K562 (cell line): Measurements from ENCODE around the gene STAG2. TPM values are rescaled to one million over a fixed set of nuclear protein-coding genes. Genes with fewer than 3 reads are reported as not detected.

Experiments used
- ATAC-seq: fragments of 200-7000 bp; cut with Tn5 transposase; 3 replicates; pipeline ENCODE4 v1.9.1; 2020; ENCODE audit warnings: moderate library complexity
- BruUV-seq: library from RNA; stranded (reverse); fragments of 400-500 nt; replicated peaks from 2 replicates; lab custom pipeline; 2021; lab: Mats Ljungman, UMichigan
- CTCF ChIA-PET: fragments of 300-600 bp; formaldehyde crosslinking; extraction: SDS; loops from one replicate; lab custom pipeline; 2021; ENCODE audit warnings: low intra/inter-chr PET ratio; lab: Yijun Ruan, JAX
- POLR2A ChIA-PET: fragments of 300-600, 350-650 bp; sonication (Branson Sonifier 250); formaldehyde crosslinking; extraction: SDS; loops from one replicate; lab custom pipeline; 2021; ENCODE audit warnings: antibody characterized with exemption, inconsistent platforms; lab: Yijun Ruan, JAX
- DNase-seq, 4 experiments: peaks; one replicate each; pipeline versions ENCODE4 v3.0.0 to v3.0.0-alpha.2; 2011 to 2018; ENCODE audit warnings: low spot score in 3 of 4, mixed read lengths in 3 of 4; ENCODE audit errors: extremely low read depth in 1 of 4
- FAIRE-seq: peaks from 2 replicates; lab custom pipeline; 2011; peaks lifted over from hg19 to GRCh38; lab: Jason Lieb, UNC
- H2AFZ ChIP-seq: 2 replicates; pipeline ENCODE4 v1.6.0; 2011; ENCODE audit warnings: low read depth, low read length, control low read depth, inconsistent platforms
- H3K27ac ChIP-seq: fragments of 200-600 bp; 3 replicates; pipeline ENCODE4 v1.8.0; 2011; ENCODE audit warnings: low read depth, mild to moderate bottlenecking, control low read depth, inconsistent platforms, low read length, moderate library complexity, mixed read lengths; ENCODE audit errors: extremely low read depth
- H3K27me3 ChIP-seq, 2 experiments: fragments of 300-600 bp in 1 of 2; 2 replicates in 1 of 2; 3 replicates in 1 of 2; pipeline versions ENCODE4 v1.6.0 to v1.8.0; 2011; ENCODE audit warnings: inconsistent platforms in 2 of 2, low read length in 2 of 2, mild to moderate bottlenecking in 1 of 2, mixed read lengths in 1 of 2, moderate library complexity in 1 of 2; ENCODE audit not compliant: control insufficient read depth in 2 of 2, insufficient read depth in 2 of 2
- H3K36me3 ChIP-seq: fragments of 300-600 bp; 3 replicates; pipeline ENCODE4 v1.8.0; 2011; ENCODE audit warnings: mild to moderate bottlenecking, low read length, inconsistent platforms; ENCODE audit not compliant: control insufficient read depth, insufficient read depth
- H3K4me1 ChIP-seq, 2 experiments: fragments of 200-600 bp in 1 of 2; replicated peaks in 1 of 2; 2 replicates in 1 of 2; 3 replicates in 1 of 2; pipeline versions ENCODE4 v1.5.1 to v1.8.0; 2011; ENCODE audit warnings: inconsistent platforms in 2 of 2, low read length in 2 of 2, mild to moderate bottlenecking in 1 of 2, mixed read lengths in 1 of 2, moderate library complexity in 1 of 2; ENCODE audit not compliant: control insufficient read depth in 2 of 2, insufficient read depth in 2 of 2
- H3K4me2 ChIP-seq: 2 replicates; pipeline ENCODE4 v1.6.1; 2011; ENCODE audit warnings: low read length, control low read depth, inconsistent platforms, mixed read lengths; ENCODE audit not compliant: insufficient read depth
- H3K4me3 ChIP-seq: fragments of 200-600 bp; sonication (generic), shearing (Covaris generic); 2 replicates; pipeline ENCODE4 v1.5.1; 2016; ENCODE audit warnings: control low read depth, inconsistent platforms
- H3K79me2 ChIP-seq: fragments of 200-600 bp; 3 replicates; pipeline ENCODE4 v1.8.0; 2011; ENCODE audit warnings: low read length, inconsistent platforms; ENCODE audit not compliant: control insufficient read depth, insufficient read depth
- H3K9ac ChIP-seq, 2 experiments: 2 replicates each; pipeline versions ENCODE4 v1.6.0 to v1.6.1; 2011; ENCODE audit warnings: low read depth in 2 of 2, low read length in 2 of 2, control low read depth in 1 of 2, inconsistent platforms in 1 of 2, mild to moderate bottlenecking in 1 of 2, mixed read lengths in 1 of 2; ENCODE audit not compliant: insufficient read depth in 1 of 2
- H3K9me1 ChIP-seq: one replicate; pipeline ENCODE4 v1.6.0; 2011; ENCODE audit warnings: inconsistent platforms, mild to moderate bottlenecking, low read length, moderate library complexity; ENCODE audit not compliant: control insufficient read depth, insufficient read depth
- H3K9me3 ChIP-seq: replicated peaks from 2 replicates; pipeline ENCODE4 v1.5.1; 2011; ENCODE audit warnings: low read depth, low read length, inconsistent platforms; ENCODE audit not compliant: control insufficient read depth, insufficient read depth
- H4K20me1 ChIP-seq: replicated peaks from 2 replicates; pipeline ENCODE4 v1.6.1; 2011; ENCODE audit warnings: low read length, inconsistent platforms, mixed read lengths; ENCODE audit not compliant: control insufficient read depth, insufficient read depth
- BRF1 ChIP-seq: IDR thresholded peaks from 3 replicates; pipeline ENCODE4 v1.6.1; 2011; ENCODE audit warnings: borderline replicate concordance, mild to moderate bottlenecking; ENCODE audit not compliant: insufficient read length; ENCODE audit errors: extremely low read depth
- CBX2 ChIP-seq: fragments of 200-600 bp; sonication (generic); IDR thresholded peaks from one replicate; pipeline ENCODE4 v1.6.1; 2012; ENCODE audit warnings: mild to moderate bottlenecking, low read length, inconsistent platforms; ENCODE audit not compliant: insufficient read depth, poor library complexity, severe bottlenecking
- ETV6 ChIP-seq, 3 experiments: fragments of 150-350 bp in 1 of 3; sonication (generic) in 1 of 3; formaldehyde crosslinking in 1 of 3; IDR thresholded peaks; 2 replicates each; pipeline versions ENCODE4 v1.6.1 to v1.8.0; 2014 to 2022; ENCODE audit warnings: borderline replicate concordance in 2 of 3, low read depth in 2 of 3, antibody characterized with exemption in 1 of 3, low read length in 1 of 3, mild to moderate bottlenecking in 1 of 3, missing genetic modification reagents in 1 of 3
- HIVEP1 ChIP-seq: fragments of 250-450 bp; sonication (Bioruptor Pico); IDR thresholded peaks from 2 replicates; pipeline ENCODE4 v1.4.0; 2020; ENCODE audit warnings: mild to moderate bottlenecking
- MYNN ChIP-seq, 2 experiments: sonication (generic); formaldehyde crosslinking in 1 of 2; IDR thresholded peaks; 2 replicates each; pipeline versions ENCODE4 v1.5.0 to v1.6.1; 2016 to 2020; ENCODE audit warnings: antibody characterized with exemption in 1 of 2, missing genetic modification reagents in 1 of 2
- NR0B1 ChIP-seq: fragments of 450-650 bp; IDR thresholded peaks from one replicate; pipeline ENCODE4 v1.6.1; 2018; ENCODE audit warnings: mild to moderate bottlenecking, moderate library complexity; ENCODE audit not compliant: partially characterized antibody
- NR2F6 ChIP-seq: fragments of 450-650 bp; formaldehyde crosslinking; IDR thresholded peaks from 2 replicates; pipeline ENCODE4 v1.4.0; 2020; ENCODE audit warnings: mild to moderate bottlenecking
- OTX1 ChIP-seq: fragments of 450-650 bp; formaldehyde crosslinking; IDR thresholded peaks from 2 replicates; pipeline ENCODE4 v1.4.0; 2022; ENCODE audit warnings: mild to moderate bottlenecking
- POLR2H ChIP-seq: IDR thresholded peaks from 2 replicates; pipeline ENCODE4 v1.6.1; 2016; ENCODE audit warnings: missing genetic modification characterization, low read depth, mild to moderate bottlenecking, control low read depth, missing compliant biosample characterization, moderate library complexity
- PRPF4 ChIP-seq: fragments of 200-400 bp; formaldehyde crosslinking; IDR thresholded peaks from one replicate; pipeline ENCODE4 v1.6.1; 2017; ENCODE audit warnings: low read length, low read depth, mild to moderate bottlenecking; ENCODE audit not compliant: insufficient read depth, poor library complexity, severe bottlenecking
- SNRNP70 ChIP-seq: fragments of 200-400 bp; formaldehyde crosslinking; optimal IDR thresholded peaks from 2 replicates; pipeline ENCODE3; 2017; ENCODE audit warnings: low read depth, low read length
- SRSF3 ChIP-seq: fragments of 200-400 bp; formaldehyde crosslinking; IDR thresholded peaks from 2 replicates; pipeline ENCODE4 v1.6.1; 2016; ENCODE audit warnings: mild to moderate bottlenecking, low read length, moderate library complexity; ENCODE audit not compliant: insufficient read depth
- SRSF7 ChIP-seq: fragments of 200-400 bp; formaldehyde crosslinking; optimal IDR thresholded peaks from 2 replicates; pipeline ENCODE3; 2017; ENCODE audit warnings: mild to moderate bottlenecking, low read depth, low read length
- THRB ChIP-seq: fragments of 450-650 bp; formaldehyde crosslinking; conservative IDR thresholded peaks from 2 replicates; pipeline ENCODE4 v1.4.0; 2022; ENCODE audit warnings: mild to moderate bottlenecking, missing genetic modification characterization
- ZNF24 ChIP-seq: fragments of 450-650 bp; IDR thresholded peaks from 2 replicates; pipeline ENCODE4 v1.6.1; 2016
- ZNF584 ChIP-seq: fragments of 200-800 bp; sonication (Bioruptor generic); IDR thresholded peaks from 2 replicates; pipeline ENCODE4 v1.6.1; 2016; ENCODE audit warnings: low read depth, mild to moderate bottlenecking, missing genetic modification characterization, missing compliant biosample characterization
- WGBS: fragments of 100-300 bp; shearing (Covaris generic); methylation state at CpG from one replicate; pipeline ENCODE4 v1.1.6; 2016; ENCODE audit warnings: low coverage, mixed read lengths; ENCODE audit not compliant: insufficient coverage; ENCODE audit errors: missing lambda C conversion rate; 5-methylcytosine and 5-hydroxymethylcytosine counted together
- in situ Hi-C: fragments of 300-500 bp; cut with MboI; formaldehyde crosslinking; loops from 4 replicates; pipeline ENCODE4 v1.15.0; 2018; ENCODE audit warnings: inconsistent platforms, mixed read lengths
- intact Hi-C: fragments of 100-400 bp; cut with micrococcal nuclease; formaldehyde crosslinking; loops from 2 replicates; pipeline ENCODE4 v1.14.2; 2022
- polyA plus RNA-seq, 8 experiments: library from polyadenylated mRNA; depleted of rRNA in 4 of 8; stranded (reverse) in 5 of 8; unstranded in 3 of 8; fragments of >200 nt; fragmentation: Nextera tagmentation in 2 of 8; fragmentation: Illumina TruSeq in 1 of 8; extraction: Ambion mirVana in 2 of 8; extraction: Trizol in 1 of 8; gene quantifications; 2 replicates each; pipeline versions ENCODE4 v1.2.1 to v1.2.3, GENCODE V29; 2011 to 2014; ENCODE audit warnings: inconsistent platforms in 1 of 8, missing spikeins in 1 of 8
- total RNA-seq, 7 experiments: library from RNA; depleted of rRNA in 6 of 7; stranded (reverse); fragments of >200 nt in 6 of 7; fragmentation: Illumina TruSeq in 2 of 7; extraction: Trizol in 2 of 7; gene quantifications; 2 replicates each; pipeline versions ENCODE4 v1.2.1 to v1.2.3, GENCODE V29; 2011 to 2021; ENCODE audit warnings: low replicate concordance in 1 of 7
- TF ChIP-seq, protein P1 (sequence below): fragments of 250-450 bp; sonication (Bioruptor Pico); IDR thresholded peaks from 2 replicates; pipeline ENCODE4 v1.5.0; 2021; ENCODE audit warnings: mild to moderate bottlenecking, borderline replicate concordance

Gene STAG2
- total and polyA plus RNA-seq, 9 of the 15 experiments (the other 6 are each of a cell fraction or from before 2014, with no cell fraction given) = 40.3 to 133 (median 90.1) TPM

GRCh38 chrX:124001581-124001980 is 40.1 kb downstream of the STAG2 start:
- DNase-seq (no peak), ATAC-seq (no peak), FAIRE-seq (no peak)
- Histone ChIP-seq H2AFZ (no peak overlapping the region), H3K4me1 (peaks cover 0 to 2% of the 10 kb centered on the region in 2 experiments; a peak in 1 of 5 replicates), H3K27me3 (no peaks in the 10 kb centered on the region), H3K9me3 (no peaks in the 10 kb centered on the region), H3K4me3 (no peak overlapping the region), H3K9ac (no peak overlapping the region), H3K36me3 (no peaks in the 10 kb centered on the region), H3K4me2 (no peak overlapping the region), H3K79me2 (peaks cover 91% of the 10 kb centered on the region), H4K20me1 (peaks cover 21% of the 10 kb centered on the region), H3K27ac (no peak overlapping the region), H3K9me1 (no peaks in the 10 kb centered on the region)
- TF ChIP-seq NR2F6 (CRISPR knock-in tag) (no peak), CBX2 (no peak), ZNF24 (no peak), SRSF7 (no peak), HIVEP1 (no peak), OTX1 (CRISPR knock-in tag) (no peak), BRF1 (no peak), PRPF4 (no peak), NR0B1 (no peak), SNRNP70 (no peak), THRB (CRISPR knock-in tag) (no peak), POLR2H (tag) (no peak), MYNN (IDR thresholded peaks at IDR 0.05) (no peak), MYNN (CRISPR knock-in tag; IDR thresholded peaks at IDR 0.05) (no peak), ETV6 (IDR thresholded peaks at IDR 0.05; ENCODE audit: borderline replicate concordance in 1 of 2, low read depth in 2 of 2, low read length in 1 of 2) (no peak), ETV6 (CRISPR knock-in tag; IDR thresholded peaks at IDR 0.05; ENCODE audit: borderline replicate concordance) (no peak), ZNF584 (CRISPR knock-in tag) (no peak), SRSF3 (no peak)
- TF ChIP-seq, protein P1, sequence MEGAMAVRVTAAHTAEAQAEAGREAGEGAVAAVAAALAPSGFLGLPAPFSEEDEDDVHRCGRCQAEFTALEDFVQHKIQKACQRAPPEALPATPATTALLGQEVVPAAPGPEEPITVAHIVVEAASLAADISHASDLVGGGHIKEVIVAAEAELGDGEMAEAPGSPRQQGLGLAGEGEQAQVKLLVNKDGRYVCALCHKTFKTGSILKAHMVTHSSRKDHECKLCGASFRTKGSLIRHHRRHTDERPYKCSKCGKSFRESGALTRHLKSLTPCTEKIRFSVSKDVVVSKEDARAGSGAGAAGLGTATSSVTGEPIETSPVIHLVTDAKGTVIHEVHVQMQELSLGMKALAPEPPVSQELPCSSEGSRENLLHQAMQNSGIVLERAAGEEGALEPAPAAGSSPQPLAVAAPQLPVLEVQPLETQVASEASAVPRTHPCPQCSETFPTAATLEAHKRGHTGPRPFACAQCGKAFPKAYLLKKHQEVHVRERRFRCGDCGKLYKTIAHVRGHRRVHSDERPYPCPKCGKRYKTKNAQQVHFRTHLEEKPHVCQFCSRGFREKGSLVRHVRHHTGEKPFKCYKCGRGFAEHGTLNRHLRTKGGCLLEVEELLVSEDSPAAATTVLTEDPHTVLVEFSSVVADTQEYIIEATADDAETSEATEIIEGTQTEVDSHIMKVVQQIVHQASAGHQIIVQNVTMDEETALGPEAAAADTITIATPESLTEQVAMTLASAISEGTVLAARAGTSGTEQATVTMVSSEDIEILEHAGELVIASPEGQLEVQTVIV (CRISPR knock-in tag) = no peak
- WGBS = 81% methylated on average over 2 of the region's 2 CpGs
- intact Hi-C loops (no loop called here), in situ Hi-C loops (no loop called here)
- no TSS peak for BruUV-seq
- ChIA-PET CTCF (interaction anchor here (0.5 kb wide), 1 partner anchor 14 kb away, joined by 4 read pairs; no protein-coding TSS in a partner anchor), POLR2A (interaction anchor here (1.3 kb wide), 1 partner anchor 39 kb away, joined by 3 read pairs; no protein-coding TSS in a partner anchor)
